Measurements from ENCODE around the gene FNBP1. TPM values are rescaled to one million over a fixed set of nuclear protein-coding genes. Genes with fewer than 3 reads are reported as not detected.

The FNBP1 gene
- total RNA-seq: 30.3 and 51.2 TPM in 2 replicates

DNA sequence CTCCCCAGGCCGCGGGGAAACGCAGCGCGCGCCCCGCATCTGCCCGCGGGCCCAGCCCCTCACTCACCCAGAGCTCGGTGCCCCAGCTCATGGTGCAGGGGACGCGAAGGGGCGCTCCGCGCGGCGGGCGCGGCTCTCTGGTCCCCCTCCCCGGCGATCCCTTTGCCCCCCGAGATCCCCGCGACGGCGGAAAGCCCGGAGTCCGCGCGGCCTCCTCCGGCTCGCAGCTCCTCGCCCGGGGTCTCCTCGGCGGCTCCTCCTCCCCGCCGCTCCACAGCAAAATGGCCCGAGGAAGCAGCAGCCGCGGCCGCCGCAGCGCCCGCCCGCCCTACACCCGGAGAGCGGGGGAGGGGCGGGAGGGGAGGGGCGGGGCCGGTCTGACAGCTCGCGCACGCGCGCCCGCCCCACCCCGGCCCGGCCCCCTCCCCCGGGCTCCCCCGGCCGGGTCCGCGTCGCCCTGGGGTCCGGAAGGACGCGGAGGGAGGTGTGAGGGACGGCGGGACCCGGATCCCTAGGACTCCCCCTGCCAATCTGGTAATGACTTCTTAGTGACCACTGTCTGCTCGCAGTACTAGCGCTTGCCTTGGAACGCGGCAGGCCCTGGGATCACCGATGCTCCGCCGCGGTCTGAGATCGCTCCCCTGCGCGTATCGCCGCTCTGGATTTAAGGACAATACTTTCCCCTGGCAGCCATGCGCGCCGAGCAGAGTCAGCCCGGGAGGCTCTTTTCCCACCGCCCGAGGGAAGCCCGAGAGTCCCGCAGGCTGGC, at the start of gene FNBP1:
Gene FNBP1 (minus strand): TSS at position 305 of the 769 bp plus-strand sequence. CDS start 214 bp downstream, at position 91.
- DNase-seq (ENCODE audit: low read depth in 2 of 2): peak; percentile 80 to 87

GRCh38 chr9:130090915-130091314, 47.9 kb upstream of the FNBP1 start:
- DNase-seq (ENCODE audit: low read depth in 2 of 2): no peak

DNA sequence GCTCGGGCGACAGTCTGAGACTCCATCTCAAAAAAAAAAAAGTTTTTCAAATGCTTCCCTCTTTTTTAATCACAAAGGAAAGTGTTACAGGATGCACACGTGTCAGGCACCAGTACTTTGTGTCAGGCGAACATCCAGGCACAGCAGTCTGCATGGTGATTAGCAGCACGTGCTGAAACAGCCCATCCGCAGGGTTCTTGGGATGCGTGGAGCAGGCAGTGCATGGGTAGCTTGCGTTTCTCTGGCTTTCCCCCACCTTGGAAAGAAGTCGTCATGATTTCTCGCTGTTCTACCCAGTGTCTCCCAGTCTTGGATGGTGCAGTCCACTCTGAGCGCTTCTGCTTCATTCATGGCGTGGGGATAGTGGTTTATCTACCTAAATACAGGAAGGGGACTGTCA, 46.2 kb upstream of the FNBP1 start:
- DNase-seq (ENCODE audit: low read depth in 2 of 2): no peak

GRCh38 chr9:130088051-130088450, 45.1 kb upstream of the FNBP1 start:
- DNase-seq (ENCODE audit: low read depth in 2 of 2): no peak

DNA sequence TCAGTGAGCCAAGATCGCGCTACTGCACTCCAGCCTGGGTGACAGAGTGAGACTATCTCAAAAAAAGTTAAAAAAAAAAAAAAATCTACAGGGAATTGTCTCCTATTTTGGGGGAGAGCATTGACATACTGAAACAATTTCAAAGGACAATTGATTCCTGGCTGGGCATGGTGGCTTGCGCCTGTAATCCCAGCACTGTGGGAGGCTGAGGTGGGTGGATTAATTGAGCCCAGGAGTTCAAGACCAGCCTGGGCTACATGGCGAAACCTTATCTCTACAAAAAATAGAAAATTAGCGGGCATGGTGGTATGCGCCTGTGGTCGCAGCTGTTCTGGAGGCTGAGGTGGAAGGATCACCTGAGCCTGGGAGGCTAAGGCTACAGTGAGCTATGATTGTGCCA, 41.3 kb upstream of the FNBP1 start:
- DNase-seq (ENCODE audit: low read depth in 2 of 2): no peak

- no peak for DNase-seq (ENCODE audit: low read depth in 2 of 2)
Measured at GRCh38 chr9:130078547-130078946, 35.6 kb upstream of the FNBP1 start.

- DNase-seq (ENCODE audit: low read depth in 2 of 2): peak; percentile 73 to 84
Measured at GRCh38 chr9:130073373-130073772, 30.4 kb upstream of the FNBP1 start.

GRCh38 chr9:130072515-130073235, 29.7 kb upstream of the FNBP1 start:
- peak; percentile 43 to 81 for DNase-seq (ENCODE audit: low read depth in 2 of 2)

GRCh38 chr9:130069048-130069447, 26.1 kb upstream of the FNBP1 start:
- no peak for DNase-seq (ENCODE audit: low read depth in 2 of 2)

- no peak for DNase-seq (ENCODE audit: low read depth in 2 of 2)
Measured at GRCh38 chr9:130064621-130065020, 21.6 kb upstream of the FNBP1 start.

DNA sequence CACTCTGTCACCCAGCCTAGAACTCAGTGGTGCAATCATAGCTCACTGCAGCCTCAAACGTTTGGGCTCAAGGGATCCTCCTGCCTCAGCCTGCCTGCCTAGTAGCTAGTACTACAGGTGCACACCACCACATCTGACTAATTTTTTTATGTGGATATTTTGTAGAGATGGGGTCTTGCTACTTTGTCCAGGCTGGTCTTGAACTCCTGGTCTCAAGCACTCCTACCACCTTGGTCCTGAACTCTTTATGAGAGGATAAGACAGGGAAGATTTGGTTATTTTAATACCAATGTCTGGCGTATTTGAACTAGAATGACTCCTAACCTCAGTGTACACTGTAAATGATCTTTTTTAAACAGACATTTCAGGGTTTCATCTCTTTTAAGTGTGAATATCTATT, 19.8 kb upstream of the FNBP1 start:
- no peak for DNase-seq (ENCODE audit: low read depth in 2 of 2)

DNA sequence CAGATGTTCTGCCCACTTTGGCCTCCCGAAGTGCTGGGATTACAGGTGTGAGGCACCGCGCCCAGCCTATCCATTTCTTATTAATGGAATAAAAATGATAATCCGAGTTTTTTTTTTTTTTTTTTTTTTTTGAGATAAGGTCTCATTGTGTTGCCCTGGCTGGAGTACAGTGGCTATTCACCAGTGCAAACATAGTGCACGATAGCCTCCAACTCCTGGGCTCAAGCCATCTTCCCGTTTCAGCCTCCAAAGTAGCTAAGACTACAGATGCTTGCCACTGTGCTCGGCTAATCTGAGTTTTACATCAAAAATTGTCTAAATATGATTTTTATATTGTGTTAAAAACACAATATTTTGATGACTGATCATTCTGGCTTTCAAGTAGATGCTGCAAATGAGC, 17.3 kb upstream of the FNBP1 start:
- no peak for DNase-seq (ENCODE audit: low read depth in 2 of 2)

DNA sequence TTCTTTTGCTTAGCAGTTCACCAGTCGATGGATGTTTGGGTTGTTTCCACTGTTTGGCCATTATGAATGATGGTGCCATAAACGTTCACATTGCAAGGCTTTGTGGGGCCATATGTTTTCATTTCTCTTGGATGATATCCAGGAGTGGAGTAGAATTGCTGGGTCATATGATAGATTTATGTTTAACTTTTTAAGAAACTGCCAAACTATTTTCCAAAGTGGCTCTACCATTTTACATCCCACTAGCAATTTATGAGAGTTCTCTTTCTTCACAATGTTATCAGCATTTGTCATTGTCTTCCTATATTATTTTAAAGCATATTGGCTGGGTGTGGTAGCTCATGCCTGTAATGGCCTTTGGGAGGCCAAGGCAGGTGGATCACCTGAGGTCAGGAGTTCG, 15.9 kb upstream of the FNBP1 start:
- peak in 1 of 2 donors; percentile 92 for DNase-seq (ENCODE audit: low read depth in 2 of 2)

DNA sequence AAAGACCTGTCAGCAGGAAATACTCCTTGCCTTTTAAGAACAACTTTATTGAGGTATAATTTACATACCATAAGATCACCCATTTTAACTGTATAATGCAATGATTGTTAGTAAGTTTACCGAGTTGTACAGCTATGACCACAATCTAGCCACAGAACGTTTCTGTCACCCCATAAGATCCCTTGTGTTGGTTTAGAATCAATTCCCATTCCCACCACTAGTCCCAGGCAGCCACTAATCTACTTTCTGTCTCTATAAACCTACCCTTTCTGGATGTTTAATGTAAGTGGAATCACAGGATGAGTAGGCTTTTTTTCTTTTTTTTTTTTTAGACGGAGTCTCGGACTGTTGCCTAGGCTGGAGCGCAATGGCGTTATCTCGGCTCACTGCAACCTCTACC, 15.2 kb upstream of the FNBP1 start:
- no peak for DNase-seq (ENCODE audit: low read depth in 2 of 2)

- no peak for DNase-seq (ENCODE audit: low read depth in 2 of 2)
Measured at GRCh38 chr9:130054820-130055219, 11.8 kb upstream of the FNBP1 start.

DNA sequence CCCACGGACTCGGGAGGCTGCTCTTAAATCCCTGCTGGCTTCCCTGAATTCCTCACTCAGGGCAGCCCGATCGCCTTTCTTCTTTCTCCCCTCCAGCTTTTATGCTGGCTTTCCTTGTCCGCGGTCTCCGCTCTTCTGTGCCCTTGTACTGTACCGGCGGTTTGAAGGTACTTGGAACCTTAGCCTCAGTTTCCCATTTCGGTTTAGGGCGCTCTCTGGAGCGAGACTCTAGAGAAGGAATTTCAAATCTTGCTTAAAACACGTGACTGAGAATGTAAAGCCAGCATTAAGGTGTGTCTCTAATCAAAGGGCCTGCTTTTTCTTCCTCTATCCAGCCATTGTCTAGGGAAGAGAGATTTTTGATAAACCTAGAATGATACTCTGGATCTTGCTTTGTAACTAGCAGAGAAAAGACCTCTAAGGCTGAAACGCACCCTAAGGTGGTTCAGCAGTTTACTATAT, 11.4 kb upstream of the FNBP1 start:
- DNase-seq (ENCODE audit: low read depth in 2 of 2): no peak

GRCh38 chr9:130053504-130054324, 10.7 kb upstream of the FNBP1 start, which contains the start of gene GPR107:
GPR107 (plus strand) TSS chr9:130053906; CDS start chr9:130053933, 27 bp downstream.
- peak; percentile 67 to 79 for DNase-seq (ENCODE audit: low read depth in 2 of 2)

- DNase-seq (ENCODE audit: low read depth in 2 of 2): no peak
Measured at GRCh38 chr9:130053109-130053503, 10.1 kb upstream of the FNBP1 start.

- DNase-seq (ENCODE audit: low read depth in 2 of 2): no peak
Measured at GRCh38 chr9:130051855-130052254, 8.9 kb upstream of the FNBP1 start.

DNA sequence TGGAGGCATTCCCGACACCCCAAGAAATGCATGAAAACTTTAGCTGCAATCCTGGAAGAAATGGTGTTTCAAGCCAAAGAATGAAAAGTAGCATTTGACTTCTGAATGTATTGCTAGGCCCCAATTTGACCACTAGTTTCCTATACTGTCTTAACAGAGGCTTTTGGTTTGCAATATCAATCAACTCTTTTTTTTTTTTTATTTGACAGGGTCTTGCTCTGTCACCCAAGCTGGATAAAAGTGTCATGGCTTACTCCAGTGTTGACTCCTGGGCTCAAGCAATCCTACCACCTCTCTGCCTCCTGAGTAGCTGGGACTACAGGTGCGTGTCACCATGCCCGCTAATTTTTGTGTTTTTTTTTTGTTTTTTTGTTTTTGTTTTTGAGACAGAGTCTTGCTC, 7.5 kb upstream of the FNBP1 start:
- DNase-seq (ENCODE audit: low read depth in 2 of 2): no peak

- no peak for DNase-seq (ENCODE audit: low read depth in 2 of 2)
Measured at GRCh38 chr9:130049431-130050210, 6.6 kb upstream of the FNBP1 start.

Measured in lung microvascular endothelial cell (primary cell).